DMS114 treated with DMSO at 0.1 percent for 48 hours (cell line): ENCODE data around the gene LRRC8D.

ENCODE experiments used
- DNase-seq: peaks from one replicate; lab custom pipeline; 2025; ENCODE audit not compliant: unreplicated experiment; lab: John Stamatoyannopoulos, UW

Gene LRRC8D

DNA sequence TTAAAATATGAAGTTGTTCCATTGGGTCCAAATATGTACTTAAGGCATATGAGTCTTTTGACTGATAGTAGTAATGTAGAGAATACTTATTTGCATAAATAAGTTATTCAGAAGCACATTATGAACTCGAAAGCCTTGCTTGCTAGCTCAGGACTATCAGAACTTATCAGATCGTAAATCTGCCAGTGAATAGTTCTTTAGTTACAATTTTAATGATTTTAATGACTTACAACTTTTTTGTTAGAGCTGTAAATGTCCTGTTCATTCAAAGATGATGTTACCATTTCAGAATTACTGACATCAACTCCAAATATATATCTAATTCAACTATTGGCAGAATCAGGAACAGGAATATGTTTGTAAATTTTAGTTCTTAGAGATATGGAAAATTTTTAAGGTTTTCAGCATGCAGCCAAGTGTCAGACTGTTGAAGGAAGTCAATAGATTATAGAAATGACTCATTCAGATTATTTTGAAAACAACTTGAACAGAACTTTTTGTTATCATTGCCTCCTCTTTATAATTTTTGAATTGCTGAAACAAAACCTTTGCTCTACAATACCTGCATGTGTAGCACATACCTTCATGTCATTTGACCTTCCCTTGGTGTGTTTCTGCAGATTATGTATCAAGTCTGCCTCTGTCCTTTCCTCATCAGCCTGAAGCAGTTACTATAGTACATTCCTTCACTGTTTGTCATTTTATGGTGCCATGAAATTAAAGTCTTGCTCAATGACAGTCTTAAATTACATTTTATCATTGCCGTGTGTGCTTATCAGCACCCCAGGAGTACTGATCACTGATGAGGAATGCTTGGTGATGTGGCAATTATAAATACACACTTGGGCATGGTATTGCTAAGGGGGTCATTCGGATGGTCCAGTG lies 44.9 kb downstream of the LRRC8D start:
- DNase-seq, result no peak

DNA sequence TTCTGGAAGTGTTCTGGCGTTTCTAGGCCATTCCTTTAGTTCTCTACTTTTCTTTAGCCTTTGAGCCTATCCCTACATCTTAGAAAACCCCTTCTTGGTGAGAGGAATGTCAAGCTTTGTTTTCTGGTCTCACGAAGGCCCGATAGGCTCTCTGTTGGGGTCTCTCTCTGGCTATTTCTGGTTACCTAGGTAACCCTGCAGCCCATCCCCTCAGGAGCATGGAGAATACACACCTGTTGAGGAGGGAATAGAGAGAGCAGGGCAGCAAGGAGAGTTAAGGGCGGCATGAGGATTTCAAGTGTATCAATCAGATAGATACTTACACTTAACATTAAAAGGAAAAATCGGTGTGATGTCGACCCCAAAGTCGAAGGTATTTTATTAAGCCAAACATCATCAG lies 45.7 kb downstream of the LRRC8D start:
- no peak for DNase-seq

GRCh38 chr1:89870998-89871397 lies 50.2 kb downstream of the LRRC8D start:
- no peak for DNase-seq

DNA sequence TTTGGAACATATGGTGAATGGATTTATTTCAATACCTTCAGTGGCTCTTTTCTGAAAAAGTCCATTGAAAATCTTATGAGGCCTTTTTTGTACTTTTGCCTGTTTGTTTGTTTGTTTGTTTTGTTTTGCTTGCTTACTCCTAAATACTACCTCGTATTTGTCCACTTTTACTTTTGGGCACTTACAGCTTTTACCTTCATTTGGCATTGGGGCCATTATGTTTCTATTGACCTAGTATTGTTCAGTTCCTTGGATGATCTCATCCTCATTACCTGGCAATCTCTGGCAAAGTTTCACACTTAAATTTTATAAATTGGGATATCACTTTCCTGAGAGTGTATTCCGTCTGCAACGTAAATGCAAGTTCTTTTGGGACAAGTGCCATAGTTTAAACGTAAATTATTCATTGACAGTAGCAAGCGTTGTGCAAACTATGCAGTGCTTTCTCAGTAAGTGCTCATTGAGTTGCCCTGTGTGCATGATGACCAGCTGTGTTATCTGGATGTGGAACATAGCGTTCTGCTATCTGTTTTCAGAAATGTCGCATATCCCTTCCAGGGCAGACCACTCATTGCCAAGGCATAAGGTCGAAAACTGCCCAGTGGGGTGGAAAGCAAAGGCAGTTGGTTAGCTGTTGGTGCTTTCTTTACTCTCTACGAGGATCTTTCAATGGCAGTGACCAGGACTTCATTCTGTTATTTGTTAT lies 51.1 kb downstream of the LRRC8D start:
- DNase-seq, result no peak

- no peak for DNase-seq
Observed at GRCh38 chr1:89872567-89872966, 51.7 kb downstream of the LRRC8D start.

- no peak for DNase-seq
Observed at GRCh38 chr1:89873288-89873687, 52.5 kb downstream of the LRRC8D start.

DNA sequence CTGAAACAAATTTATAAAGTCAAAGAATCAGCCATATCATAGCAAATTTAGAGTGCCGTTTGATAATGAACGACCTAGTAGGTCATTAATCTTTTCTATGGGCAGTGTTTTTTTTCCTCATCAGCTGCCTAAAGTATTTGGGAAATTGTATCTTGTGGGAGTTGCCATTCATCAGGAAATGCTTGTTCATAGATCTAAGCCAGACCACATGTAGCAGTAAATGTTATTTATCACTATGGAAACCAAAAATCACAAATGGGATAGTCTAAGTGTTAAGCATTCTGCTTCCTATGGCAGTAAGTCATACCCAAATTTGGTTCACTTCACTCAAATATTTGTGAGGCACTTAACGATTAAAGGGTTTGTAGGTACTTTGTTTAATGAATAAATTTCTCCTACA lies 52.9 kb downstream of the LRRC8D start:
- no peak for DNase-seq

DNA sequence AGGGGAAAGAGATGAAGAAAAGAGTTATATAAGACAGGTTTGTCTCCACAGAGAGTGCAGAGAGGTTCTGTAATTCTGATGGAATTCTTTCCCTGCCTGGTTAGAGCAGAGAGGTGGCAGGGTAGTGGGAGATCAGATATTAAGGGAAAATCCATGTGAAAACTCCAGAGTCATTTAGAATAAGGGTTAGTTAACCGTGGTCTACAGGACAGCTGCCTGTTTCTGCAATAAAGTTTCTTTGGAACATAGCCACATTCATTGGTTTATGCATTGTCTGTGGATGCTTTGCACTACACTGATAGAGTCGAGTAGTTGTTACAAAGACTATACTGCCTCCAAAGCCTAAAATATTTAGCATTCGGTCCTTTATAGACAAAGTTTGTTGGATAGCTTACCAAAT lies 55.6 kb downstream of the LRRC8D start:
- DNase-seq, result no peak

GRCh38 chr1:89877756-89878155 lies 56.9 kb downstream of the LRRC8D start:
- no peak for DNase-seq

- no peak for DNase-seq
Observed at GRCh38 chr1:89878256-89878655, 57.4 kb downstream of the LRRC8D start.

DNA sequence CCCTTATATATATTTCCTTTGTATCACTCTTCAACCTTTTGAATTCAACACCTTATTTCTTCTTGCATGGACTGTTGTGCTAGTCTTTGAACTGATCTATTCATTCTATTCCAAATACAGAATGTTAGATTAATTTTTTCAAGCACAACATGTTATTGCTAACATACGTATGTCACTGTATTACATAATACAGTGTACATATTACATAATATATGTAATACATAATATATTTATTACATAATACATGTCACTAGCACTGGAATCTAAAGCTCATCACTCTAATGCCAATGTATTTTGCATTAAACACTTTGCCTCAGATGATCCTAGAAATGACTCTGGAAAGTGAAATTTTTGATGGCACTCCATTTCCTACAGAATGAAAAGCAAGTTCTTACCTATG lies 59.8 kb downstream of the LRRC8D start:
- no peak for DNase-seq

DNA sequence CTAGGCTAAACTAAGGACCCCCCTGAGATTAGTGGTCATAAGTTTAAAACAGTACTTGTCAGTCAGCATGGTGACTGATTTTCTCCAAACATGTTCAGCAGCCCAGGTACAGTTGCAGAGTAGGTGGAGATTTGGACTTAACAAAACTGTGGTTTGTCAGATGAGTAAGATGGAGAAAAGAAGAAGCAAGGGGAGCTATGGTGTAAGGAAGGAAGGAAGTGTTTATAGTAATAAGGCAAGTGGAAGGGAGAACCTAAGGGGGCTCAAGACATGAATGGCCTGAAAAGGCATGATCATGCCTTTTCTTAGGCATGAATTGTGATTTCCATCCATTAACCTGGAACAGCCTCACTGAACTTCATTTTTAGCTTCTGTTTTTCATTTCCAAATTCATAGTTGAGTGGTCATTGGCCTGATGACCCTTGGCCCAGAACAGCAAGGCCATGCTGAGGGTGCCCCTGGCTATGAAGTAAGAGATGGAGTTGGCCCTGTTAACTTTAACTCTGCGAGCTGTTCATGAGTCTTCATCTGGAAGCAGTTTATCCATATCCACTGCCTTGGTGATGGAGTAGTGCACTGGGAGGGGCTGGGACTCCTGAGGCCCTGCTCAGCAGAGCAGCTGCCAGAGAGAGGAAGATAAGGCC lies 60.7 kb downstream of the LRRC8D start:
- DNase-seq, result no peak

DNA sequence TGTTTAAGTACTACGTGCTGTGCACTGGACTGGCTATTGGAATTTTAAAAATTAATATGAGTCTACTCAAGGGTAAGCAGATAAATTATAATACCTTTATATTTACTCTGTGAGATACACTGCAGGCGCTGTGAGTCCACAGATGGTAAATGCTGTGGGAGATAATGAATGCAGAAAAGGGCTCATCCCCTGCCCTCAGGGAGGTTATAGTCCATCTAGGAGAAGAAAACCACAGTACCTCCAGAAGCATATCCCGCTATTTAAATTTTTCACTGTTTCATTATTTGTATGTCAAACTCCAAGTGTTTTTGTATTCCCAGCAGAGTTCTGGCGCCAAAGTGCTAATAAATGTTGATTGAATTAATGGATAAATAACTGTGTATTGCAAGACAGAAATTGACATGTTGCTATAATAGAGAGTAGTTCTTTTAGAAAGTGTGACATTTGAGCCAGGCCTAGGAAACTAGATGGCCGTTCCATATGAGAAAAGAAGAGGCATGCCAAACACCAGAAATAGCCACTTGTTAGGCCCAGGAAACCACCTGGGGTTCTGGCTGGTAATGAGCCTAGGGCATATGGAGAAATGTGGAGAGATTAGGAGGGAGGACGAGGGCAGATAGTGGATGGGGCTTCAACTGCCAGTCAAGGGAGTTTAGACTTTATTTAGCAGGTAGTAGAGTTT lies 61.7 kb downstream of the LRRC8D start:
- no peak for DNase-seq

DNA sequence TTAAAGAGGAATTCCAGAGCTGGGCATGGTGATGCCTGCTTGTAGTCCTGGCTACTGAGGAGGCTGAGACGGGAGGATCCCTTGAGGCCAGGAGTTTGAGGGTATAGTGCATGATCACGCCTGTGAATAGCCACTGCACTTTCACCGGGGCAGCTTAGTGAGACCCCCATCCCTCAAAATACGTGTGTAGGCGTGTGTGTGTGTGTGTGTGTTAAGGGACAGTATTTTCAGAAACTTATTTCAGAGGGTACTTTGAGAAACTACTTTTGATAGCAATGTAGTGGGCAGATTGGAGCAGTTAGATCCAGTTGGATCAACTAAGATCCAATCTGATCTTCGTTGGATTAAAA lies 62.2 kb downstream of the LRRC8D start:
- no peak for DNase-seq

DNA sequence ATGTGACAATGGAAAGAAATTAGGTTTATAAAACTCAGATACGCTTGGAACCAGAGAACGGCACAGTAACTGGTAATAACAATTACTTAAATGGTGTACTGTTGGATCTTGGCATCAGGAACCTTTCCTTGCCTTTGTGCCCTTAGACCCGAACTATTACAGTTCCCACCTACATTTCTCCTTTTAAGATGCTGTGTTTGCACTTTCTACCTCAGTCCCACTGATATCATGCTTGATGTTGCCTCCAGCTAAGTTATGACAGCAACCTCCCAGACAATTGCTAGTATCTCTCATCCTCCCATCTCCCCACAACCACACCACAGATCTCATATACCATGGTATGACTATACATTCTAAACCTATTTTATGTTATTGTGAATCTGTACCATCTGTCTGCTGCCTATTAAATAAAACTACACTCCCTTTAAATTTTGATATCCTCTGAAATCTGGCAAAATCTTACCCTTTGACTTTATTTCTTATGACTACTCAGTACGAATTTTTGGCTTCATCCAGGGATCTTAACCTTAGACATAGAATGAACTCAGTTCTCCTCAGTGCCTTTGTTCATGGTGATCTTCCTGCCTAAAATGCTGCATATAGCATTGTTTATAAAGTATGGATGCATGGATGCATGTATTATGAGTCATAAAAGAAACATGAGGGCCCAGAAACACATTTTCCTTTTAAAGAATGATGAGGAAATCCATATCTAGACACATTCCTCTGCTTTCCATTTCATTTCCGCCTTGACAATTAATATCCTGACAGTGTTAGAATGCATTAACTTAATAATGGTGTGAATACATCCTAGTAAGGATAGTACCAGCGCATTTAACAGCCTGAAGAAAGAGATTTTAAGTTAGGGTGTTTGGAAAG lies 64.1 kb downstream of the LRRC8D start:
- no peak for DNase-seq

DNA sequence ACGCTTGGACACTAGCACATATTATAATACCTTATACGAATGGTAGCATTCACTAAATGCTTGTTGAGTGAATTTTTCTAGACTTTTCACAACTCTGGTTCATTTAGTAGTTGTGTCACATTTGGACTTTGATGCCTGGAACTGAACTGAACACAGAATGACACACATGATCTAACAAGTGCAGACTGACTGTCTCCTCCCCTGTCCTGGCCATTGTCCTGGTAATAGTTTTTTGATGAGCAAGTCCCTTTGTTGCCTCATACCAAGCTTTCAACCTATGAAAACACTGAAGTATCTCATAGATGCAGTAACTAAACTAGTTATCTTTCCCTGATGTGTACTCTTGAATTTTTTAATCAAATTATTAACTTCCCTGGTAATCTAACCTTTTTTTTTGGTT lies 66.4 kb downstream of the LRRC8D start:
- no peak for DNase-seq

GRCh38 chr1:89887713-89888112 lies 66.9 kb downstream of the LRRC8D start:
- DNase-seq, result no peak

- DNase-seq, result no peak
Observed at GRCh38 chr1:89888480-89889322, 67.9 kb downstream of the LRRC8D start.

DNA sequence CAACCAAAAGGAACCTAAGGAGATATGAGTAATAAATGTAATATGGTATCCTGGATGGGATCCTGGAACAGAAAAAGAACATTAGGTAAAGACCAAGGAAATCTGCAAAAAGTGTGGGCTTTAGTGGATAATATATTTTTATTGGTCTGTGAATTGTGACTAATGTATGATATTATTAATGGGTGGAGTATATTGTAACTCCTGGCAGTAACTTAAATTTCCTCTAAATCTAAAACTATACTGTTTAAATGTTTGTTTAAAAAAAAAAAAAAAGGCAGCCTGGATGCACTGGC lies 68.4 kb downstream of the LRRC8D start:
- DNase-seq, result no peak
